Neuronal stem cell (in vitro differentiated cells): Measurements from ENCODE around the gene HOGA1.

Experiments
- DNase-seq: peaks from one replicate; pipeline ENCODE4 v3.0.0-alpha.2; 2013; ENCODE audit warnings: low spot score
- H2AFZ ChIP-seq: one replicate; pipeline ENCODE4 v1.6.1; 2013; ENCODE audit warnings: mild to moderate bottlenecking, low read length, inconsistent platforms
- H2AK5ac ChIP-seq: 2 replicates; pipeline ENCODE4 v1.6.1; 2013; ENCODE audit warnings: low read depth, mild to moderate bottlenecking, inconsistent platforms, low read length, moderate library complexity, mixed read lengths
- H2BK120ac ChIP-seq: 2 replicates; pipeline ENCODE4 v1.6.1; 2013; ENCODE audit warnings: low read depth, mild to moderate bottlenecking, inconsistent platforms, low read length, moderate library complexity, mixed read lengths
- H2BK12ac ChIP-seq: one replicate; pipeline ENCODE4 v1.6.1; 2013; ENCODE audit warnings: low read length, inconsistent platforms
- H2BK15ac ChIP-seq: 2 replicates; pipeline ENCODE4 v1.6.1; 2013; ENCODE audit warnings: mild to moderate bottlenecking, low read length, inconsistent platforms, mixed read lengths
- H2BK5ac ChIP-seq: one replicate; pipeline ENCODE4 v1.6.1; 2013; ENCODE audit warnings: inconsistent platforms, mild to moderate bottlenecking, low read length, moderate library complexity
- H3K14ac ChIP-seq: one replicate; pipeline ENCODE4 v1.6.1; 2013; ENCODE audit warnings: low read length, inconsistent platforms
- H3K18ac ChIP-seq: 2 replicates; pipeline ENCODE4 v1.6.1; 2013; ENCODE audit warnings: low read length, inconsistent platforms
- H3K23ac ChIP-seq: 2 replicates; pipeline ENCODE4 v1.6.1; 2013; ENCODE audit warnings: low read depth, mild to moderate bottlenecking, mixed read lengths, low read length, inconsistent platforms; ENCODE audit not compliant: poor library complexity
- H3K27ac ChIP-seq: replicated peaks from 3 replicates; pipeline ENCODE4 v1.5.1; 2013; ENCODE audit warnings: low read length, inconsistent platforms
- H3K27me3 ChIP-seq, 3 experiments: 2 replicates each; pipeline ENCODE4 v1.6.1; 2013; ENCODE audit warnings: low read length in 3 of 3, mild to moderate bottlenecking in 2 of 3, inconsistent platforms in 1 of 3, low read depth in 1 of 3, mixed read lengths in 1 of 3, moderate library complexity in 1 of 3; ENCODE audit not compliant: control insufficient read depth in 3 of 3, insufficient read depth in 3 of 3
- H3K36me3 ChIP-seq, 2 donors: replicated peaks in 1 of 2; 2 replicates each; pipeline ENCODE4 v1.6.1; 2013; ENCODE audit warnings: low read length in 2 of 2; ENCODE audit not compliant: control insufficient read depth in 2 of 2, insufficient read depth in 2 of 2
- H3K4ac ChIP-seq: 2 replicates; pipeline ENCODE4 v1.6.1; 2013; ENCODE audit warnings: inconsistent platforms, mild to moderate bottlenecking, low read length, moderate library complexity
- H3K4me1 ChIP-seq, 2 donors: 1 replicate in 1 of 2; 2 replicates in 1 of 2; pipeline ENCODE4 v1.6.1; 2013; ENCODE audit warnings: low read length in 2 of 2, low read depth in 1 of 2; ENCODE audit not compliant: control insufficient read depth in 2 of 2, insufficient read depth in 1 of 2
- H3K4me2 ChIP-seq: one replicate; pipeline ENCODE4 v1.6.1; 2013; ENCODE audit warnings: mild to moderate bottlenecking, low read length, inconsistent platforms; ENCODE audit not compliant: insufficient read depth, poor library complexity, severe bottlenecking
- H3K4me3 ChIP-seq, 2 donors: 2 replicates each; pipeline ENCODE4 v1.5.1; 2013; ENCODE audit warnings: low read length in 2 of 2, mild to moderate bottlenecking in 2 of 2, inconsistent platforms in 1 of 2, moderate library complexity in 1 of 2
- H3K79me1 ChIP-seq: one replicate; pipeline ENCODE4 v1.6.1; 2013; ENCODE audit warnings: low read depth, mild to moderate bottlenecking, inconsistent platforms, low read length, moderate library complexity
- H3K9ac ChIP-seq: one replicate; pipeline ENCODE4 v1.6.1; 2013; ENCODE audit warnings: mild to moderate bottlenecking, low read depth, low read length, inconsistent platforms; ENCODE audit not compliant: poor library complexity
- H3K9me3 ChIP-seq, 2 donors: replicated peaks in 1 of 2; 2 replicates each; pipeline versions ENCODE3 to v1.6.1; 2013; ENCODE audit warnings: low read length in 2 of 2, mild to moderate bottlenecking in 2 of 2, inconsistent platforms in 1 of 2, low read depth in 1 of 2, mixed read lengths in 1 of 2, moderate library complexity in 1 of 2; ENCODE audit not compliant: control insufficient read depth in 2 of 2, insufficient read depth in 1 of 2
- H4K8ac ChIP-seq: one replicate; pipeline ENCODE4 v1.6.1; 2013; ENCODE audit warnings: low read depth, mild to moderate bottlenecking, inconsistent platforms, low read length, moderate library complexity
- H4K91ac ChIP-seq: one replicate; pipeline ENCODE4 v1.6.1; 2013; ENCODE audit warnings: low read length, low read depth, mild to moderate bottlenecking, inconsistent platforms; ENCODE audit not compliant: poor library complexity
- WGBS, 2 donors: extraction: QIAGEN DNeasy Blood & Tissue Kit; methylation state at CpG; one replicate each; pipeline ENCODE4 v1.1.7; 2013; ENCODE audit warnings: missing lambda C conversion rate in 2 of 2, mixed read lengths in 1 of 2; ENCODE audit not compliant: insufficient read length in 2 of 2, insufficient replicate concordance in 1 of 2; ENCODE audit errors: extremely low coverage in 2 of 2; 5-methylcytosine and 5-hydroxymethylcytosine counted together

Gene HOGA1

DNA sequence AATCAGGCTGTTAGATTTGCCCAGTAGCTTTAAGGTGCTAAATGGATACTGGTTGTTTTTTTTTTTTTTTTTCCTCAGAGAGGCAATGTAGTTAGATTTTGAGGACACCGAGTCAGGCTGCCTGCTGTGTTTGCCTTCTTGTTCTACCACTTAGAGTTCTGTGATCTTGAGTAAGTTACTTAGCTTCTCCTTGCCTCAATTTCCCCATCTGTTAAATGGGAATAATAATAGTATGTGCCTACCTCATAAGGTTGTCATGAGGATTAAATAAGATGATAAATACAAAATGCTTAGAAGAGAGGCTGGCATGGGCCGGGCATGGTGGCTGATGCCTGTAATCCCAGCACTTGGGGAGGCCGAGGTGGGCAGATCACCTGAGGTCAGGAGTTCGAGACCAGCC is 34.5 kb downstream of the HOGA1 start:
- H3K79me1 ChIP-seq, result no peaks in the 10 kb centered on the region
- no peaks in the 10 kb centered on the region for H3K9me3 ChIP-seq
- H3K14ac ChIP-seq, result no peak overlapping the region
- H3K36me3 ChIP-seq, result peaks cover 9 to 40% of the 10 kb centered on the region in 2 donors
- no peak overlapping the region for H2AK5ac ChIP-seq
- H3K9ac ChIP-seq, result no peak overlapping the region
- H2BK5ac ChIP-seq, result no peak overlapping the region
- no peak overlapping the region for H4K8ac ChIP-seq
- no peaks in the 10 kb centered on the region for H3K4me1 ChIP-seq
- no peak overlapping the region for H2AFZ ChIP-seq
- no peak overlapping the region for H4K91ac ChIP-seq
- no peak overlapping the region for H2BK12ac ChIP-seq
- no peak overlapping the region for H3K23ac ChIP-seq
- H3K27me3 ChIP-seq, result no peaks in the 10 kb centered on the region
- H3K27ac ChIP-seq, result no peak overlapping the region
- no peak overlapping the region for H3K4me3 ChIP-seq
- H3K4me2 ChIP-seq, result no peak overlapping the region
- WGBS, 2 donors, result no CpG with 5 or more reads among the region's 4 CpGs
- H2BK120ac ChIP-seq, result no peak overlapping the region
- H2BK15ac ChIP-seq, result no peak overlapping the region
- no peak overlapping the region for H3K18ac ChIP-seq
- H3K4ac ChIP-seq, result no peak overlapping the region
- DNase-seq, result no peak

DNA sequence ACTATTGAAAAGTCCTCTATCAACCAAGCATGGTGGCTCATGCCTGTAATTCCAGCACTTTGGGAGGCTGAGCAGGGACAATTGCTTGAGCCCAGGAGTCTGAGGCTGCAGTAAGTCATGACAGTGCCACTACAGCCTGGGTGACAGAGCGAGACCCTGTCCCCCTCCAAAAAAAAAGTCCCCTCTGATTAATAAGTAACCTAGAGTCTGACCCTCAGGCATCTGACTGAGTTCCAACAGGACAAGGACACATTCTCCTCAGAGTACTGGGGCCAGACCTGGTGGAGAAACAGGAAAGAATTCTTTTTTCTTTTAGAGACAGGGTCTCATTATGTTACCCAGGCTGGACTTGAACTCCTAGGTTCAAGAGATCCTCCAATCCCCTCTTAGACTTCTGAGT is 39.1 kb downstream of the HOGA1 start:
- Histone ChIP-seq H3K14ac (no peak overlapping the region), H3K9ac (no peak overlapping the region), H3K4me1 (no peaks in the 10 kb centered on the region), H3K27ac (no peak overlapping the region), H2AK5ac (no peak overlapping the region), H3K79me1 (no peaks in the 10 kb centered on the region), H3K4me3 (no peak overlapping the region), H3K36me3 (peaks cover 2 to 6% of the 10 kb centered on the region in 2 donors), H3K23ac (no peak overlapping the region), H3K4ac (no peak overlapping the region), H3K4me2 (no peak overlapping the region), H2BK5ac (no peak overlapping the region), H3K9me3 (no peaks in the 10 kb centered on the region), H2AFZ (no peak overlapping the region), H3K27me3 (no peaks in the 10 kb centered on the region), H2BK12ac (no peak overlapping the region), H3K18ac (no peak overlapping the region), H2BK120ac (no peak overlapping the region), H4K91ac (no peak overlapping the region), H2BK15ac (no peak overlapping the region), H4K8ac (no peak overlapping the region)
- DNase-seq, result no peak
- no CpG with 5 or more reads among the region's 1 CpG for WGBS, 2 donors

DNA sequence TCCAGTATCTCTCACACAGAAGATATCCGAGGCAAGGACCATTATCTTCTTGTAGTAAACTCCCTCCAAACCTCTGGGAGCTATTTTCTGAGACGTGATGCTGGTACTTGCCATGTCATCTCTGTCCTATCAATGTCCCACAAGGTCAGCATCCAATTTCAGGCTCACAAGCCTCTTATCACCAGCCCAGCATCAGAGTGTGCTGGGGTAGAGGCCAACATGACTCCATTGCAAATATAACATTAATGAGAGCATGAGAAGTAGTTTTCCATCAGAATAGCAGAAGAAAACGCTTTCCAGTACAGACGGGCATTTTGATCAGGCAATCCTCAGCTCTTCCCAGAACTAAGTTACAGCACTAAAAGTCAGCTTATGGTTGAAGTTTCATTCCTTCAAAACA is 43.5 kb downstream of the HOGA1 start:
- Histone ChIP-seq H3K4me3 (no peak overlapping the region), H3K79me1 (no peaks in the 10 kb centered on the region), H3K9me3 (no peaks in the 10 kb centered on the region), H2BK120ac (no peak overlapping the region), H3K27me3 (no peaks in the 10 kb centered on the region), H4K8ac (no peak overlapping the region), H2AK5ac (no peak overlapping the region), H4K91ac (no peak overlapping the region), H3K9ac (no peak overlapping the region), H2BK5ac (no peak overlapping the region), H2BK15ac (no peak overlapping the region), H2BK12ac (no peak overlapping the region), H3K27ac (no peak overlapping the region), H3K18ac (no peak overlapping the region), H3K4ac (no peak overlapping the region), H3K4me1 (peaks cover 0 to under 1% of the 10 kb centered on the region in 2 donors), H2AFZ (no peak overlapping the region), H3K23ac (no peak overlapping the region), H3K36me3 (peaks cover 2 to 8% of the 10 kb centered on the region in 2 donors), H3K14ac (no peak overlapping the region), H3K4me2 (no peak overlapping the region)
- no CpG with 5 or more reads among the region's 4 CpGs for WGBS, 2 donors
- DNase-seq, result no peak

DNA sequence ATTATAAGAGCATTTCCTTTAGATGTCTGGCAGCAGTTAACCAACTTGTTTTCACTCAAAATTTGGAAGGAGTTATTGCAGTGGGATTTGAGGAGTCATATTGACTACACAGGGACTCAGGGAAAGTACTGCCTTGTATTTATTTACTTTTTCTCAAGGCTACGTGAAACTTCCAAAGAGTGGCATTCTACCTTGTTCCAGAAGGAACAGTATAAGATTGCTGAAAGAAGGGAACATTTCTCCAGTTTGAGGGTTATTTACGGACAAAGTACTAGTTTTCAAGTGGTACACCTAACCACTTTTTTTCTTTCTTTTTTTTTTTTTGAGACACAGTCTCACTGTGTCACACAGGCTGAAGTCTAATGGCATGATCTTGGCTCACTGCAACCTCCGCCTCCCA is 44.0 kb downstream of the HOGA1 start:
- DNase-seq, result no peak
- Histone ChIP-seq H4K91ac (no peak overlapping the region), H3K79me1 (no peaks in the 10 kb centered on the region), H3K9ac (no peak overlapping the region), H3K4me2 (no peak overlapping the region), H2BK5ac (no peak overlapping the region), H3K36me3 (peaks cover 2 to 8% of the 10 kb centered on the region in 2 donors), H3K9me3 (no peaks in the 10 kb centered on the region), H2AFZ (no peak overlapping the region), H3K4me1 (peaks cover 0 to 4% of the 10 kb centered on the region in 2 donors), H2AK5ac (no peak overlapping the region), H2BK12ac (no peak overlapping the region), H2BK15ac (no peak overlapping the region), H3K23ac (no peak overlapping the region), H3K18ac (no peak overlapping the region), H4K8ac (no peak overlapping the region), H3K4ac (no peak overlapping the region), H3K14ac (no peak overlapping the region), H2BK120ac (no peak overlapping the region), H3K27ac (no peak overlapping the region), H3K4me3 (no peak overlapping the region), H3K27me3 (no peaks in the 10 kb centered on the region)
- WGBS, 2 donors, result no CpG with 5 or more reads among the region's 3 CpGs
